Activated naive CD8-positive, alpha-beta T cell treated with anti-CD3 and anti-CD28 coated beads, Interleukin-2, amount 50 U/mL, for 24 hours (primary cell): ENCODE results near the gene RGL4.
"Not testable (repeated sequence)": the region's sequence is repeated elsewhere in the genome, so short reads cannot be mapped to it uniquely, and the experiment has no call there.

Source experiments
- ATAC-seq: fragments of 150-1000 bp; cut with Tn5 transposase; one replicate; pipeline ENCODE4 v1.10.0; 2021
- DNase-seq: peaks from one replicate; pipeline ENCODE4 v3.0.0; 2021
- H3K27ac Mint-ChIP-seq: one replicate; pipeline ENCODE4 v1.8.0; 2021; ENCODE audit warnings: mild to moderate bottlenecking, mixed read lengths
- H3K27me3 Mint-ChIP-seq: one replicate; pipeline ENCODE4 v1.8.0; 2021; ENCODE audit warnings: mixed read lengths
- H3K36me3 Mint-ChIP-seq: one replicate; pipeline ENCODE4 v1.8.0; 2021; ENCODE audit warnings: low read depth, mixed read lengths
- H3K4me1 Mint-ChIP-seq: one replicate; pipeline ENCODE4 v1.8.0; 2021; ENCODE audit warnings: mixed read lengths
- H3K4me3 Mint-ChIP-seq: one replicate; pipeline ENCODE4 v1.8.0; 2021; ENCODE audit warnings: mild to moderate bottlenecking, moderate library complexity, mixed read lengths
- H3K9me3 Mint-ChIP-seq: one replicate; pipeline ENCODE4 v1.8.0; 2021; ENCODE audit warnings: mixed read lengths

Gene RGL4

DNA sequence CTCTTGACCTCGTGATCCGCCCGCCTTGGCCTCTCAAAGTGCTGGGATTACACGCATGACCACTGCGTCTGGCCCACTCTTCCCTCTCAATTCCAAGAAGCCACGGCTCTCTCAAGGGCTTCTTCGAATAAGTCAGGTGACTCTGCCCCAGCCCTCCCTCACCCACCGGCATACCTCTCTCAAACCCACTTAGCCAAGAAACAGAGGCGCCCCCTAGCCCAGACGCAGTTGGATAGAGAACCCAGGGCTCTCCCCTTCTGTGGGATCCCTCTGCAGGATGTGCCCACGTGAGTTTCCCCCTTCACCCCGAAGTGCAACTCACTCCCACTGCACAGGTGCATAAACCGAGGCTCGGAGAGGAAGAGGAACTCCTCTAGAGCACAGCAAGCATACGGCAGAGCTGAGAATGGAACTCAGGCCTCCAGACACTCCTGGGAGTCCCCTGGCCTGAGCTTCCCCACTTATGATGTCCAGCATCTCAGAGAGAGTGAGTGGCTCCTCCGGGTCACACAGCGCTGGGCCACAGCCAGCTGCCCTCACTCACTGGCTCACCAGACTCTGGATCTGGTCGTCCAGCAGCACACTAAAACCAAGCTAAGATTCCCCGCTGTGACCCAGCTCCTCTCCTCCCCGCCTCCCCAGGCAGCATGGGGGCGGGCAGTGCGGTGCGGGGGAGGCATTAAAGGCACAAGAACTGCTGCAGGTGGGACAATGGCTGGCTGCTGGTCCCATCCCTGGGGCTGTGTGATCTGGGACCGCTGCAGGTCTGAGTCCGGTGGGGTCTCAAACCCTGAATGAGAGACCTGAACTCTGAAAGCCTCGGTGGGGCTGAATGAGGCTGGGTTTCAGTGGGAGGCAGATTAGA lies 16.8 kb upstream of the RGL4 start:
- ATAC-seq, result no peak
- H3K27ac Mint-ChIP-seq, result no peak overlapping the region

GRCh38 chr22:23674886-23675501 lies 15.8 kb upstream of the RGL4 start:
- not testable (repeated sequence) for DNase-seq, ATAC-seq, H3K4me3 Mint-ChIP-seq, H3K27ac Mint-ChIP-seq, H3K9me3 Mint-ChIP-seq, H3K36me3 Mint-ChIP-seq, H3K4me1 Mint-ChIP-seq, H3K27me3 Mint-ChIP-seq

More for the DNA sequence above, 16.8 kb upstream of the RGL4 start:
- Mint-ChIP-seq H3K9me3 (no peaks in the 10 kb centered on the region), H3K27me3 (no peaks in the 10 kb centered on the region), H3K36me3 (peaks cover 2% of the 10 kb centered on the region), H3K4me3 (no peak overlapping the region), H3K4me1 (no peaks in the 10 kb centered on the region)
- DNase-seq, result no peak

- no peaks in the 10 kb centered on the region for H3K27me3 Mint-ChIP-seq
- H3K4me3 Mint-ChIP-seq, result no peak overlapping the region
- ATAC-seq, result no peak
- no peaks in the 10 kb centered on the region for H3K9me3 Mint-ChIP-seq
- H3K36me3 Mint-ChIP-seq, result peaks cover 2% of the 10 kb centered on the region
- DNase-seq, result no peak
- no peak overlapping the region for H3K27ac Mint-ChIP-seq
- no peaks in the 10 kb centered on the region for H3K4me1 Mint-ChIP-seq
Measured at GRCh38 chr22:23675502-23676415, 15.1 kb upstream of the RGL4 start.

DNA sequence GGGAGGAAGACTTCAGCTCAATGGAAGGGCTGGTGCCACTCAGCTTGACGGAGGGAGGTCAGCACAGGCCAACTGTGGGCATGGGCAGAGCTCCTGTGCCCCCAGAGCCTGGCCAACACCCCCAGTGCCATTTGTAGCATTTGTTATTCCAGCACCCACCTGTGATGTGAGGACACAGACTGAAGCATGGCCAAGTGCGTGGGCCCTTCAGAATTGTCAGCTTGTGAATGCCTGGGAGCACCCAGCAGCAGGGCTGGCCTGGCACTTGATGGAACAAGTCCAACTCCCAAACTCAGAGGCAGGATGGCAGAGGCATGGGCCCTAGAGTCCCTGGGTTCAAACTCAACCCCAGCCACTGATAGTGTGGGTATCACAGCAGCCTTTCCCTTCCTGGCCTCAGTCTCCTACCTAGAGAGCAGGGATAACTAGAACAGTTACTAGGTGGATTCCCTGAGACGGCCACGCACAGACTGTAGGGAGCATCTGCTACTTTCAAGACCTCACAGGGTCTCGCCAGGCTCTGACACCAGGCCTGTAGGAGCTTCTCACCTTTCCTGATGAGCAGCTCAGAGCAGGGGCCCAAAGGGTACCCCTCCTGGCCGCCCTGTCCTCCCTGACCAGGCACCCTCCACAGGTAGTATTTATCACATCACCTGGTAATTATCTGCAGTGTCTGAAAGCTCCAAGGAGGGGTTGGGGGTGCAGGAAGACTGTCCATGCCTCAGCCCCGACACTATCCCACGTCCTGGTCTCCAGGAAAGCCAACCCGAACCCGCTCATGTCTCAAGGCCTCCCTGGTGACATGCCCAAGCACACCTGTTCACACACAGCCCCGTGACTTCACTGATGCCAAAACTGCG lies 13.7 kb upstream of the RGL4 start:
- H3K4me3 Mint-ChIP-seq, H3K27ac Mint-ChIP-seq, DNase-seq, H3K27me3 Mint-ChIP-seq, H3K36me3 Mint-ChIP-seq, H3K9me3 Mint-ChIP-seq, ATAC-seq, H3K4me1 Mint-ChIP-seq: not testable (repeated sequence)

DNA sequence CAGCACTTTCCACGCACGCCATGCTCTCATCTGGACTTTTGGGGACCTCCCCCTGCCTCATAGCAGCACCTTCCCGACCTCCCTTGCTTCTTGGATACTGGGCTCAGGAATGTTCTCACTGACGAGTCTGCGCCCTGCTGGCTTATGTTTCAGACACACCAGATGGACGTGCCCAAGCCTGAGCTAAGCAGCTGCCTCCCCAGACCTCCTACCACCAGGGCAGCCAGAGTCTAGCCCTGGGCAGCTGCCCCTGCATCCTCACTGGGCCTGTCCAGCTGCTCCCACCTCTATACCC lies 13.2 kb upstream of the RGL4 start:
- Mint-ChIP-seq H3K4me1 (no peaks in the 10 kb centered on the region), H3K36me3 (peaks cover 4% of the 10 kb centered on the region), H3K4me3 (no peak overlapping the region), H3K27me3 (no peaks in the 10 kb centered on the region), H3K27ac (no peak overlapping the region), H3K9me3 (no peaks in the 10 kb centered on the region)
- no peak for DNase-seq
- no peak for ATAC-seq

- H3K4me3 Mint-ChIP-seq, result no peak overlapping the region
- ATAC-seq (no peak), DNase-seq (no peak)
- H3K27me3 Mint-ChIP-seq, result no peaks in the 10 kb centered on the region
- peaks cover 4% of the 10 kb centered on the region for H3K36me3 Mint-ChIP-seq
- no peaks in the 10 kb centered on the region for H3K9me3 Mint-ChIP-seq
- H3K27ac Mint-ChIP-seq, result no peak overlapping the region
- no peaks in the 10 kb centered on the region for H3K4me1 Mint-ChIP-seq
Measured at GRCh38 chr22:23678133-23678532, 12.7 kb upstream of the RGL4 start.

- Mint-ChIP-seq H3K4me1 (no peaks in the 10 kb centered on the region), H3K36me3 (peaks cover 4% of the 10 kb centered on the region), H3K9me3 (no peaks in the 10 kb centered on the region), H3K27me3 (no peaks in the 10 kb centered on the region), H3K4me3 (no peak overlapping the region), H3K27ac (no peak overlapping the region)
- ATAC-seq (no peak), DNase-seq (no peak)
Measured at GRCh38 chr22:23681026-23681809, 9.6 kb upstream of the RGL4 start.

DNA sequence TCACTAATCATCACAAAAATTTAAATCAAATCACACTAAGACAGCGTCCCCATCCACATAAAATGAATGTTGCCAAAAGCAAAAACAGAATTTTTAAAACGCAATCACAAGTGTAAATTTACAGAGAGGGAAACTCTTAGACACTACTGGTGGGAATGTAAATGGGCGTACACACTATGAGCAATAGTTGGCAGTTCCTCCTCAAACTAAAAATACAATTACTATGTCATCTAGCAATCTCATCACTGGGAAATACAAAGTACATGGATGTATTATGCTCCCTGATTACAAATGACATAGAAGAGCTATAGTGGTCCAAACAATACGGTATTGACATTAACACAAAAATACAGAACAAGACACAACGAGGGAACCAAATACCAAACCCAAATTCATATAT lies 8.7 kb upstream of the RGL4 start:
- DNase-seq, result no peak
- H3K4me1 Mint-ChIP-seq, result no peaks in the 10 kb centered on the region
- no peak overlapping the region for H3K27ac Mint-ChIP-seq
- no peak overlapping the region for H3K4me3 Mint-ChIP-seq
- H3K36me3 Mint-ChIP-seq, result peaks cover 4% of the 10 kb centered on the region
- H3K9me3 Mint-ChIP-seq, result no peaks in the 10 kb centered on the region
- ATAC-seq, result no peak
- no peaks in the 10 kb centered on the region for H3K27me3 Mint-ChIP-seq

- H3K9me3 Mint-ChIP-seq, result no peaks in the 10 kb centered on the region
- no peaks in the 10 kb centered on the region for H3K4me1 Mint-ChIP-seq
- ATAC-seq, result no peak
- peaks cover 4% of the 10 kb centered on the region for H3K36me3 Mint-ChIP-seq
- H3K4me3 Mint-ChIP-seq, result no peak overlapping the region
- H3K27me3 Mint-ChIP-seq, result no peaks in the 10 kb centered on the region
- no peak for DNase-seq
- H3K27ac Mint-ChIP-seq, result no peak overlapping the region
Measured at GRCh38 chr22:23682827-23683355, 7.9 kb upstream of the RGL4 start.

- Mint-ChIP-seq H3K4me1 (no peaks in the 10 kb centered on the region), H3K36me3 (peaks cover 1% of the 10 kb centered on the region), H3K27me3 (no peaks in the 10 kb centered on the region), H3K4me3 (no peak overlapping the region), H3K27ac (no peak overlapping the region), H3K9me3 (no peaks in the 10 kb centered on the region)
- ATAC-seq (no peak), DNase-seq (no peak)
Measured at GRCh38 chr22:23683545-23683944, 7.3 kb upstream of the RGL4 start.

DNA sequence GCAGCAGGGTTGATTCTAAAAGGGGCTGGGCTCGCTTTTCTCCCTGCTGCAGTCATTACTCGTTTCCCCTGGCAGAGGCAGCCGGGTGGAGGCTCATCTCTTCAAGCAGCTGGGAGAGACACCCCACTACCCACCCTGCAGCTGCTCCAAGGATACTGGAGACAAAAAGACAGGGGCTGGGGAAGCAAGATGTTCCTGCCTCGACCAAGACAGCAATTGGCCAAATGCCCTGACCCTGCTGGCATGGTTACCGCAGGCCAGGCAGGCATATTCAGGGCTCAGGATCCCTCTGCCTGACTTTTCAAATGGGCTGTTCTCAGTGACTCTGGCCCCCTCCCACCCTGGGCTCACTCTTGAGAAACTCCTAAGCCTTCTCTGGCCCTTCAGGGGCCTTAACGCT lies 6.8 kb upstream of the RGL4 start:
- ATAC-seq, result no peak
- Mint-ChIP-seq H3K4me1 (no peaks in the 10 kb centered on the region), H3K27ac (no peak overlapping the region), H3K4me3 (no peak overlapping the region), H3K27me3 (no peaks in the 10 kb centered on the region), H3K36me3 (peaks cover 1% of the 10 kb centered on the region), H3K9me3 (no peaks in the 10 kb centered on the region)
- no peak for DNase-seq

DNA sequence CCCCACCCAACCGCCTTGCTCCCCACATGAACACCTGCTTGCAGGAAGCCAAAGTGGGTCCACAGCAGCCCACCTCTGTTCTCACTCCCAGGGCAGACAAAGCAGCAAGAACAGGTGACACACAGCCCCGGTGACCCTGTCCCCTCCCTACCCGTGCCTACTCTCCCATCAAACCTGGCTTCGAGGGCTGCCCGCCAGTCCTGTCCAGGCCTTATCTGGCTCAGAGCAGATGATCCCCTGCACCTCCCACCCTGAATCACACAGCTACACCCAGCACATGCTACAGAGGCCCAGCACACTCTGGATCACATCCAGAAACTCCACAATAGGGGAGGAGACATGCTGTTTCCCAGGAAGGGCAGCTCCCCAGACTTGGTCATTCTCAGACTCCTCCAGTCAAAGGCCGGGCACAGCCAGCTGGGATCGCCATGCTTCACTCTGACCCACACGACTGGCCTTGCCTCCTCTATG lies 6.2 kb upstream of the RGL4 start:
- H3K9me3 Mint-ChIP-seq, result no peaks in the 10 kb centered on the region
- no peak for ATAC-seq

GRCh38 chr22:23685205-23685784 lies 5.5 kb upstream of the RGL4 start:
- H3K9me3 Mint-ChIP-seq, result no peaks in the 10 kb centered on the region
- H3K27me3 Mint-ChIP-seq, result no peaks in the 10 kb centered on the region
- H3K4me3 Mint-ChIP-seq, result no peak overlapping the region
- H3K36me3 Mint-ChIP-seq, result peaks cover 1% of the 10 kb centered on the region
- DNase-seq (no peak), ATAC-seq (no peak)
- no peaks in the 10 kb centered on the region for H3K4me1 Mint-ChIP-seq
- H3K27ac Mint-ChIP-seq, result no peak overlapping the region

More for the DNA sequence above, 6.2 kb upstream of the RGL4 start:
- Mint-ChIP-seq H3K27ac (no peak overlapping the region), H3K36me3 (peaks cover 1% of the 10 kb centered on the region), H3K4me3 (no peak overlapping the region), H3K27me3 (no peaks in the 10 kb centered on the region), H3K4me1 (no peaks in the 10 kb centered on the region)
- DNase-seq, result no peak
